Measurements from ENCODE around the gene REC8. TPM values are rescaled to one million over a fixed set of nuclear protein-coding genes. Genes with fewer than 3 reads are reported as not detected.

Gene REC8
- total RNA-seq, 1 experiment from 2014 or later: 6.1 TPM

DNA sequence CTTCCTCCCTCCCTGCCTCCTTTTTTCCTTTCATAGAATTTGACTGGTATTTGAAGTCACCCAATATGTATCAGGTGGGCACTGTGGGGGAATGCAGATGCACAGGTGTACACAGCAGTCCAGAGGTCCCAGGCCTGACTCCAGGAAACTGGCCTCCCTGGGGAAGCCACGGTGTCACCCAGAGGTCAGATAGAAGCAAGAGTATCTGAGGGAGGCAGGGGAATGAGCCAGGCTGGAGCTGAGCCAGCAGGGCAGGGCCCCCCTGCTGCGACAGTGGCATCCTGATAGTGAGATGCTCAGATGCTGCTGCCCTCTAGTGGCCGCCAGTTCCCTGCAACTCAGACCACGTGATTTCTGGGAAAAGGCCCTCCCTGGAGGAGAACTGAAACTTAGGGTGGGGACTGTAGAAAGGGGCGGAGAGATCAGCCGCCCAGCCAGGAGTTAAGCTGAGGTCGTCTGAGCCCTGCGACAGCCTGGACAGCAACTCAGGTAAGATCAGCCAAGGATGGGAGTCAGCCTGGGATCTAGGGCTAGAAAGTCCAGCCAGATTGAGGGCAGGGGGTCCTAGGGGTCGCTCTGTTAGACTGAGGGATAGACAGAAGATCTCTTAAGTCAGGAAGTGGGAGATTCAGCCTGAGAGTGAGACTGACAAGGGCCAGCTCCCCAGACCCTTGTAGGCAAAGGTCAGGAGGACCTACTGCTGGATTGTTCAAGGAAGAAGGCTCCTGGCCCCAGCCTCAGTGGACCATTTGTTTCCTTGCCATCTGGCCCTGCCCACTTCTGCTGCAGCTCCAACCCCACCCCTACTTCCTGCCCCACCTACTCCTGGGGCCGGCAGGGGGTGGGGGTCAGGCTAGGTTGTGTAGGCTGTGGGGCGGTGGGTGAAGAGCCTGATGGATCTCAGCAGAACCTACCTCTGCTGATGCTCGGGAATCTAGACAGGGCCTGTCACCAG lies 10.8 kb upstream of the REC8 start, which contains the start of gene IRF9:
Gene IRF9 (plus strand): TSS at position 416 of the 955 bp plus-strand sequence. CDS start 880 bp downstream, outside the sequence.
- H3K27me3 Mint-ChIP-seq (ENCODE audit: insufficient read depth, unreplicated experiment): no peaks in the 10 kb centered on the region
- BruUV-seq (replicated peaks): TSS peak; percentile 31
- DNase-seq (ENCODE audit: unreplicated experiment): peak; percentile 95
- peak within 1 kb of the TSS; percentile 88 for H3K4me3 Mint-ChIP-seq (ENCODE audit: unreplicated experiment)
- H3K9me3 Mint-ChIP-seq (ENCODE audit: unreplicated experiment): no peaks in the 10 kb centered on the region
- ChIA-PET CTCF (interaction anchor here (0.6 to 6.8 kb wide), 35 partner anchors 9 to 1389 kb away, joined by 3 to 141 read pairs (median 4); partner anchors contain the start of genes CARMIL3, CHMP4A, CIDEB and DCAF11), POLR2A (interaction anchor here (0.7 to 3.7 kb wide), 12 partner anchors 9 to 149 kb away, joined by 3 to 30 read pairs (median 6); partner anchors contain the start of genes DCAF11, EMC9, GMPR2 and IPO4)
- peak within 1 kb of the TSS; percentile 91 for H3K27ac Mint-ChIP-seq (ENCODE audit: low read depth, unreplicated experiment)
- TF ChIP-seq, protein P1, sequence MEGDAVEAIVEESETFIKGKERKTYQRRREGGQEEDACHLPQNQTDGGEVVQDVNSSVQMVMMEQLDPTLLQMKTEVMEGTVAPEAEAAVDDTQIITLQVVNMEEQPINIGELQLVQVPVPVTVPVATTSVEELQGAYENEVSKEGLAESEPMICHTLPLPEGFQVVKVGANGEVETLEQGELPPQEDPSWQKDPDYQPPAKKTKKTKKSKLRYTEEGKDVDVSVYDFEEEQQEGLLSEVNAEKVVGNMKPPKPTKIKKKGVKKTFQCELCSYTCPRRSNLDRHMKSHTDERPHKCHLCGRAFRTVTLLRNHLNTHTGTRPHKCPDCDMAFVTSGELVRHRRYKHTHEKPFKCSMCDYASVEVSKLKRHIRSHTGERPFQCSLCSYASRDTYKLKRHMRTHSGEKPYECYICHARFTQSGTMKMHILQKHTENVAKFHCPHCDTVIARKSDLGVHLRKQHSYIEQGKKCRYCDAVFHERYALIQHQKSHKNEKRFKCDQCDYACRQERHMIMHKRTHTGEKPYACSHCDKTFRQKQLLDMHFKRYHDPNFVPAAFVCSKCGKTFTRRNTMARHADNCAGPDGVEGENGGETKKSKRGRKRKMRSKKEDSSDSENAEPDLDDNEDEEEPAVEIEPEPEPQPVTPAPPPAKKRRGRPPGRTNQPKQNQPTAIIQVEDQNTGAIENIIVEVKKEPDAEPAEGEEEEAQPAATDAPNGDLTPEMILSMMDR (IDR thresholded peaks at IDR 0.05; ENCODE audit: unreplicated experiment): peak; percentile 84
- intact Hi-C loops (cut with micrococcal nuclease): loop anchor here (1.0 to 5.0 kb wide), 4 partner anchors 14 to 146 kb away; partner anchors contain the start of genes PCK2, PSME2 and RNF31
- H3K36me3 Mint-ChIP-seq (ENCODE audit: insufficient read depth, unreplicated experiment): peaks cover 71% of the 10 kb centered on the region
- H3K4me1 Mint-ChIP-seq (ENCODE audit: insufficient read depth, unreplicated experiment): peaks cover 11% of the 10 kb centered on the region

DNA sequence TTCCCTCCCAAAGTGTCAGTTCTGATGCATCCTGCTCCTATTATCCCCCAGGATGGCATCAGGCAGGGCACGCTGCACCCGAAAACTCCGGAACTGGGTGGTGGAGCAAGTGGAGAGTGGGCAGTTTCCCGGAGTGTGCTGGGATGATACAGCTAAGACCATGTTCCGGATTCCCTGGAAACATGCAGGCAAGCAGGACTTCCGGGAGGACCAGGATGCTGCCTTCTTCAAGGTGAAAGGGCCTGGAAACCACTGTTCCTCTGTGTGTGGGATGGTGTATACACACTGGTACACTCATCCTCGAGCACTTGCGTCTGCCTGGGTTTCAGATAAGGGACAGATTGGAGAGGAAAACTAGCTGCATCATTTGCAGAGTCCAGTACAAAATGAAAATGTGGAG lies 9.8 kb upstream of the REC8 start:
- BruUV-seq (replicated peaks): no TSS peak
- no peak for DNase-seq (ENCODE audit: unreplicated experiment)
- intact Hi-C loops (cut with micrococcal nuclease): loop anchor here (5.0 kb wide), 1 partner anchor 70 kb away; the partner anchor contains the start of gene PCK2
- Mint-ChIP-seq H3K36me3 (ENCODE audit: insufficient read depth, unreplicated experiment) (peaks cover 67% of the 10 kb centered on the region), H3K9me3 (ENCODE audit: unreplicated experiment) (no peaks in the 10 kb centered on the region), H3K27ac (ENCODE audit: low read depth, unreplicated experiment) (no peak overlapping the region), H3K27me3 (ENCODE audit: insufficient read depth, unreplicated experiment) (no peaks in the 10 kb centered on the region), H3K4me3 (ENCODE audit: unreplicated experiment) (peak overlapping the region; percentile 88), H3K4me1 (ENCODE audit: insufficient read depth, unreplicated experiment) (peaks cover 11% of the 10 kb centered on the region)
- ChIA-PET CTCF (interaction anchor here (1.2 to 6.8 kb wide), 12 partner anchors 11 to 141 kb away, joined by 4 to 141 read pairs (median 8); partner anchors contain the start of genes DCAF11, IPO4, NRL and PSME2), POLR2A (interaction anchor here (0.6 to 3.7 kb wide), 9 partner anchors 9 to 1510 kb away, joined by 3 to 30 read pairs (median 6); partner anchors contain the start of genes DCAF11, IPO4, NRL and PSME1)
- TF ChIP-seq, protein P1 (IDR thresholded peaks at IDR 0.05; ENCODE audit: unreplicated experiment): no peak

DNA sequence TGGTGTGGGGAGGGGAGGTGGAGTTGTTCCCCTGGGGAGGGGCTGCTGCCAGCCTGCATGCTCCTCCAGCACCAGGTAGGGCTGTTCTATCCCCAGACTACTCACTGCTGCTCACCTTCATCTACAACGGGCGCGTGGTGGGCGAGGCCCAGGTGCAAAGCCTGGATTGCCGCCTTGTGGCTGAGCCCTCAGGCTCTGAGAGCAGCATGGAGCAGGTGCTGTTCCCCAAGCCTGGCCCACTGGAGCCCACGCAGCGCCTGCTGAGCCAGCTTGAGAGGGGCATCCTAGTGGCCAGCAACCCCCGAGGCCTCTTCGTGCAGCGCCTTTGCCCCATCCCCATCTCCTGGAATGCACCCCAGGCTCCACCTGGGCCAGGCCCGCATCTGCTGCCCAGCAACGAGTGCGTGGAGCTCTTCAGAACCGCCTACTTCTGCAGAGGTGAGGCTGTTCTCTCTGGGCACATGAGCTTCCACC lies 7.3 kb upstream of the REC8 start:
- BruUV-seq (replicated peaks): no TSS peak
- CTCF ChIA-PET: interaction anchor here (0.9 to 1.6 kb wide), 3 partner anchors 28 to 74 kb away, joined by 3 to 4 read pairs (median 3); partner anchors contain the start of gene PSME1
- Mint-ChIP-seq H3K9me3 (ENCODE audit: unreplicated experiment) (no peaks in the 10 kb centered on the region), H3K36me3 (ENCODE audit: insufficient read depth, unreplicated experiment) (peaks cover 53% of the 10 kb centered on the region), H3K27ac (ENCODE audit: low read depth, unreplicated experiment) (no peak overlapping the region), H3K27me3 (ENCODE audit: insufficient read depth, unreplicated experiment) (no peaks in the 10 kb centered on the region), H3K4me1 (ENCODE audit: insufficient read depth, unreplicated experiment) (peaks cover 19% of the 10 kb centered on the region), H3K4me3 (ENCODE audit: unreplicated experiment) (no peak overlapping the region)
- POLR2A ChIA-PET: interaction anchor here (0.8 kb wide), 1 partner anchor 9 kb away, joined by 3 read pairs; no protein-coding TSS in a partner anchor
- DNase-seq (ENCODE audit: unreplicated experiment): no peak
- intact Hi-C loops (cut with micrococcal nuclease): loop anchor here (5.0 kb wide), 1 partner anchor 72 kb away; the partner anchor contains the start of gene PCK2
- TF ChIP-seq, protein P1 (IDR thresholded peaks at IDR 0.05; ENCODE audit: unreplicated experiment): no peak
